PC-9 (cell line): ENCODE data around the gene C1orf105.

Experiments
- CTCF ChIP-seq: fragments of 200-600 bp; sonication (generic); conservative IDR thresholded peaks from 2 replicates; pipeline ENCODE4 v1.6.1; 2017; ENCODE audit warnings: mixed run types, antibody characterized with exemption, mild to moderate bottlenecking, moderate library complexity
- EZH2 ChIP-seq: fragments of 200-600 bp; sonication (generic); IDR thresholded peaks from 2 replicates; pipeline ENCODE4 v1.8.0; 2017; ENCODE audit warnings: antibody characterized with exemption, low read depth

- TF ChIP-seq CTCF (no peak), EZH2 (no peak)
Observed at GRCh38 chr1:172468296-172468695, 47.8 kb downstream of the C1orf105 start.
